Body of pancreas (tissue), 4 donors: ENCODE data around the gene NAMPT. TPM values are rescaled to one million over a fixed set of nuclear protein-coding genes. Genes with fewer than 3 reads are reported as not detected.

Experiments
- ATAC-seq: fragments of 150-250 bp; one replicate; pipeline ENCODE4 v1.9.1; 2016
- DNase-seq, 4 donors: peaks; one replicate each; pipeline ENCODE4 v3.0.0-alpha.2; 2019
- H3K27ac ChIP-seq, 4 donors: fragments of 200-600 bp; sonication (generic); 1 replicate in 3 of 4; 2 replicates in 1 of 4; pipeline versions ENCODE4 v1.5.1 to v1.6.1; 2016 to 2019; ENCODE audit warnings: mild to moderate bottlenecking in 1 of 4, mixed read lengths in 1 of 4, moderate library complexity in 1 of 4
- H3K27me3 ChIP-seq, 2 donors: fragments of 200-600 bp; sonication (generic); one replicate each; pipeline ENCODE4 v1.6.0; 2016; ENCODE audit warnings: mild to moderate bottlenecking in 1 of 2
- H3K36me3 ChIP-seq, 2 donors: fragments of 200-600 bp; sonication (generic); replicated peaks in 1 of 2; 2 replicates each; pipeline ENCODE4 v1.5.1; 2016; ENCODE audit warnings: low read depth in 2 of 2; ENCODE audit not compliant: insufficient read depth in 1 of 2
- H3K4me1 ChIP-seq: fragments of 200-600 bp; sonication (generic); one replicate; pipeline ENCODE4 v1.6.0; 2016
- H3K4me3 ChIP-seq, 2 donors: fragments of 200-600 bp; sonication (generic); 1 replicate in 1 of 2; 2 replicates in 1 of 2; pipeline ENCODE4 v1.5.1; 2016 to 2019
- H3K9me3 ChIP-seq, 3 donors: fragments of 200-600 bp; sonication (generic); 1 replicate in 2 of 3; 2 replicates in 1 of 3; pipeline ENCODE4 v1.5.1; 2016
- POLR2A ChIP-seq, 3 donors: fragments of 450-650 bp; IDR thresholded peaks; one replicate each; pipeline ENCODE4 v1.6.1; 2016; ENCODE audit warnings: antibody characterized with exemption in 3 of 3, mild to moderate bottlenecking in 2 of 3
- WGBS, 2 donors: methylation state at CpG; one replicate each; pipeline ENCODE4 v1.1.5; 2017; 5-methylcytosine and 5-hydroxymethylcytosine counted together
- intact Hi-C: fragments of 100-400 bp; cut with DNase I; formaldehyde crosslinking; loops from one replicate; pipeline ENCODE4 v1.15.1; 2023
- total RNA-seq, 2 donors: library from RNA; depleted of rRNA; stranded (reverse); fragments of >200 nt; gene quantifications; one replicate each; pipeline ENCODE4 v1.1.0, GENCODE V29; 2016
- TF ChIP-seq, protein P1 (sequence below), 7 experiments: fragments of 450-650 bp in 4 of 7; fragments of 200-600 bp in 3 of 7; sonication (generic) in 3 of 7; IDR thresholded peaks; one replicate each; pipeline ENCODE4 v1.5.1; 2016 to 2019; ENCODE audit warnings: antibody characterized with exemption in 7 of 7

Gene NAMPT
- total RNA-seq, 2 donors from 2014 or later: 56.0 to 78.9 TPM

DNA sequence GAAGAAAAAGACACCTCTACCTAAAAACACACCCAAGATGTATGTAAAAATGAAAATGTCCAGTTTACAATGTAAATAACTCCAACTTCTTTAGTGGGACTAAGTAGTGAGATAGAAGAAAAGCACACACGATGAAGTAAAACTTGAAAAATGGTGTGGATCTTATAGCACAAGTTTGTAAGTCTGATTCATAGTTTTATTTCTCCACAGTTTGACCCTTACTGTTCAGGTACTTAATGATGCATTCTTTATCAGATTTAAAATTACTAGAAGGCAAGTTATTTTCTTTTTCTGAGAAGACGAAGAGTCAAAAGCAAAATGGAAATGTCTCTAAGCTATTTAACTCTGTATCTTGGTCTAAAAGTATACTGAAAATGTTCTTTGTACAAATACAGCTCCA is 6.1 kb downstream of the NAMPT start:
- H3K4me1 ChIP-seq: peaks cover 30% of the 10 kb centered on the region
- WGBS, 2 donors: 88 to 91% methylated on average over 2 of the region's 2 CpGs

GRCh38 chr7:106277976-106278375 is 6.8 kb downstream of the NAMPT start:
- peaks cover 30% of the 10 kb centered on the region for H3K4me1 ChIP-seq
- TF ChIP-seq, protein P1, sequence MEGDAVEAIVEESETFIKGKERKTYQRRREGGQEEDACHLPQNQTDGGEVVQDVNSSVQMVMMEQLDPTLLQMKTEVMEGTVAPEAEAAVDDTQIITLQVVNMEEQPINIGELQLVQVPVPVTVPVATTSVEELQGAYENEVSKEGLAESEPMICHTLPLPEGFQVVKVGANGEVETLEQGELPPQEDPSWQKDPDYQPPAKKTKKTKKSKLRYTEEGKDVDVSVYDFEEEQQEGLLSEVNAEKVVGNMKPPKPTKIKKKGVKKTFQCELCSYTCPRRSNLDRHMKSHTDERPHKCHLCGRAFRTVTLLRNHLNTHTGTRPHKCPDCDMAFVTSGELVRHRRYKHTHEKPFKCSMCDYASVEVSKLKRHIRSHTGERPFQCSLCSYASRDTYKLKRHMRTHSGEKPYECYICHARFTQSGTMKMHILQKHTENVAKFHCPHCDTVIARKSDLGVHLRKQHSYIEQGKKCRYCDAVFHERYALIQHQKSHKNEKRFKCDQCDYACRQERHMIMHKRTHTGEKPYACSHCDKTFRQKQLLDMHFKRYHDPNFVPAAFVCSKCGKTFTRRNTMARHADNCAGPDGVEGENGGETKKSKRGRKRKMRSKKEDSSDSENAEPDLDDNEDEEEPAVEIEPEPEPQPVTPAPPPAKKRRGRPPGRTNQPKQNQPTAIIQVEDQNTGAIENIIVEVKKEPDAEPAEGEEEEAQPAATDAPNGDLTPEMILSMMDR (IDR thresholded peaks at IDR 0.05): no peak
- TF ChIP-seq POLR2A (IDR thresholded peaks at IDR 0.05): no peak
- ATAC-seq: no peak
- H3K27me3 ChIP-seq: no peaks in the 10 kb centered on the region
- H3K9me3 ChIP-seq: no peaks in the 10 kb centered on the region
- DNase-seq: no peak
- no peak overlapping the region for H3K4me3 ChIP-seq
- intact Hi-C loops: no loop called here
- 83 to 93% methylated on average over 1 of the region's 1 CpG for WGBS, 2 donors
- peaks cover 0 to 2% of the 10 kb centered on the region in 2 donors for H3K36me3 ChIP-seq
- H3K27ac ChIP-seq: no peak overlapping the region

More for the DNA sequence above, 6.1 kb downstream of the NAMPT start:
- ATAC-seq (no peak), DNase-seq (no peak)
- intact Hi-C loops: no loop called here
- Histone ChIP-seq H3K36me3 (peaks cover 0 to under 1% of the 10 kb centered on the region in 2 donors), H3K9me3 (no peaks in the 10 kb centered on the region), H3K27ac (no peak overlapping the region), H3K27me3 (no peaks in the 10 kb centered on the region), H3K4me3 (no peak overlapping the region)
- TF ChIP-seq, protein P1 (IDR thresholded peaks at IDR 0.05): no peak
- TF ChIP-seq POLR2A (IDR thresholded peaks at IDR 0.05): no peak

DNA sequence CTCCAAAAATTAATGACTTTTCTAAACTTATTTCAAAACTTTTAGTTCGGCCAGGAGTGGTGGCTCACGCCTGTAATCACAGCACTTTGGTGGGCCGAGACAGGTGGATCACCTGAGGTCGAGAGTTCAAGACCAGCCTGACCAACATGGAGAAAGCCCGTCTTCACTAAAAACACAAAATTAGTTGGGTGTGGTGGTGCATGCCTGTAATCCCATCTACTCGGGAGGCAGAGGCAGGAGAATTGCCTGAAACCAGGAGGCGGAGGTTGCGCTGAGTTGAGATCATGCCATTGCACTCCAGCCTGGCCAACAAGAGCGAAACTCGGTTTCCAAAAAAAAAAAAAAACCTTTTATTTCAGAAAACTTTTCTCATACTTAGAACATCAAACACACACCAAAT is 8.3 kb downstream of the NAMPT start:
- Histone ChIP-seq H3K27ac (no peak overlapping the region), H3K4me3 (no peak overlapping the region), H3K36me3 (peaks cover 0 to 8% of the 10 kb centered on the region in 2 donors), H3K9me3 (no peaks in the 10 kb centered on the region), H3K27me3 (no peaks in the 10 kb centered on the region), H3K4me1 (peaks cover 23% of the 10 kb centered on the region)
- no peak for TF ChIP-seq POLR2A (IDR thresholded peaks at IDR 0.05)
- TF ChIP-seq, protein P1 (IDR thresholded peaks at IDR 0.05): no peak
- ATAC-seq (no peak), DNase-seq (no peak)
- intact Hi-C loops: no loop called here
- 92 to 98% methylated on average over 10 of the region's 10 CpGs for WGBS, 2 donors

- intact Hi-C loops: no loop called here
- 76 to 77% methylated on average over 8 of the region's 8 CpGs for WGBS, 2 donors
- DNase-seq (no peak), ATAC-seq (no peak)
- H3K27ac ChIP-seq: no peak overlapping the region
- no peak for TF ChIP-seq POLR2A (IDR thresholded peaks at IDR 0.05)
- TF ChIP-seq, protein P1 (IDR thresholded peaks at IDR 0.05): no peak
- H3K36me3 ChIP-seq: peaks cover 3 to 19% of the 10 kb centered on the region in 2 donors
- no peaks in the 10 kb centered on the region for H3K27me3 ChIP-seq
- no peak overlapping the region for H3K4me3 ChIP-seq
- no peaks in the 10 kb centered on the region for H3K9me3 ChIP-seq
- H3K4me1 ChIP-seq: peaks cover 6% of the 10 kb centered on the region
These were observed 11.6 kb downstream of the NAMPT start for GRCh38 chr7:106273009-106273668.
